ENCODE measurements around the gene DMRTC2.

GRCh38 chr19:41890936-41891335 lies 46.1 kb downstream of the DMRTC2 start:
- TF ChIP-seq MLX (CRISPR knock-in tag; IDR thresholded peaks at IDR 0.05) (no peak), CTCF (IDR thresholded peaks at IDR 0.05) (no peak), TEAD4 (CRISPR knock-in tag; IDR thresholded peaks at IDR 0.05) (no peak)
- TF ChIP-seq, protein P1, sequence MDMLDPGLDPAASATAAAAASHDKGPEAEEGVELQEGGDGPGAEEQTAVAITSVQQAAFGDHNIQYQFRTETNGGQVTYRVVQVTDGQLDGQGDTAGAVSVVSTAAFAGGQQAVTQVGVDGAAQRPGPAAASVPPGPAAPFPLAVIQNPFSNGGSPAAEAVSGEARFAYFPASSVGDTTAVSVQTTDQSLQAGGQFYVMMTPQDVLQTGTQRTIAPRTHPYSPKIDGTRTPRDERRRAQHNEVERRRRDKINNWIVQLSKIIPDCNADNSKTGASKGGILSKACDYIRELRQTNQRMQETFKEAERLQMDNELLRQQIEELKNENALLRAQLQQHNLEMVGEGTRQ (CRISPR knock-in tag; IDR thresholded peaks at IDR 0.05), result no peak
